Fibroblast of lung (primary cell): ENCODE measurements around the gene ARF1. TPM values are rescaled to one million over a fixed set of nuclear protein-coding genes. Genes with fewer than 3 reads are reported as not detected.
A peak's percentile ranks its signal among the peaks of the same experiment; 100 is the strongest.
"Not testable (repeated sequence)": the region's sequence is repeated elsewhere in the genome, so short reads cannot be mapped to it uniquely, and the experiment has no call there.

ENCODE experiments used
- DNase-seq, 2 donors: peaks; one replicate each; pipeline versions ENCODE4 v3.0.0 to v3.0.0-alpha.2; 2010; ENCODE audit warnings: low read depth in 2 of 2
- H2AFZ ChIP-seq: 2 replicates; pipeline ENCODE4 v1.5.1; 2012; ENCODE audit warnings: low read length, control low read depth, inconsistent platforms
- H3K27ac ChIP-seq: 2 replicates; pipeline ENCODE4 v1.5.1; 2011; ENCODE audit warnings: low read length, control low read depth; ENCODE audit not compliant: insufficient read depth
- H3K27me3 ChIP-seq: 2 replicates; pipeline ENCODE4 v1.5.1; 2011; ENCODE audit warnings: mild to moderate bottlenecking, low read length; ENCODE audit not compliant: control insufficient read depth, insufficient read depth
- H3K36me3 ChIP-seq: 2 replicates; pipeline ENCODE4 v1.5.1; 2011; ENCODE audit warnings: low read length; ENCODE audit not compliant: control insufficient read depth, insufficient read depth
- H3K4me1 ChIP-seq: 2 replicates; pipeline ENCODE4 v1.5.1; 2011; ENCODE audit warnings: low read length; ENCODE audit not compliant: control insufficient read depth, insufficient read depth; ENCODE audit errors: extremely low read depth
- H3K4me2 ChIP-seq: 2 replicates; pipeline ENCODE4 v1.5.1; 2011; ENCODE audit warnings: low read length, control low read depth; ENCODE audit not compliant: insufficient read depth; ENCODE audit errors: extremely low read depth
- H3K4me3 ChIP-seq, 4 experiments: fragments of 200-600 bp in 1 of 4; sonication (generic) in 1 of 4; replicated peaks in 1 of 4; 2 replicates each; pipeline ENCODE4 v1.5.1; 2011 to 2016; ENCODE audit warnings: low read length in 4 of 4, low read depth in 3 of 4, mild to moderate bottlenecking in 3 of 4, control low read depth in 2 of 4, inconsistent platforms in 1 of 4, mixed read lengths in 1 of 4; ENCODE audit not compliant: insufficient read depth in 1 of 4; ENCODE audit errors: control extremely low read depth in 1 of 4
- H3K79me2 ChIP-seq: 2 replicates; pipeline ENCODE4 v1.5.1; 2012; ENCODE audit warnings: mild to moderate bottlenecking, low read length, inconsistent platforms; ENCODE audit not compliant: control insufficient read depth, insufficient read depth
- H3K9ac ChIP-seq: 2 replicates; pipeline ENCODE4 v1.5.1; 2011; ENCODE audit warnings: mild to moderate bottlenecking, low read length, control low read depth; ENCODE audit not compliant: insufficient read depth
- H3K9me3 ChIP-seq: 2 replicates; pipeline ENCODE4 v1.5.1; 2012; ENCODE audit warnings: low read depth, low read length; ENCODE audit not compliant: control insufficient read depth, insufficient read depth
- H4K20me1 ChIP-seq: 2 replicates; pipeline ENCODE4 v1.5.1; 2011; ENCODE audit warnings: low read length; ENCODE audit not compliant: control insufficient read depth, insufficient read depth; ENCODE audit errors: extremely low read depth
- EZH2 ChIP-seq: IDR thresholded peaks from 2 replicates; pipeline ENCODE4 v1.5.1; 2012; ENCODE audit warnings: low read length, control low read depth, mild to moderate bottlenecking; ENCODE audit errors: missing control alignments
- polyA plus RNA-seq, 2 donors: library from polyadenylated mRNA; depleted of rRNA in 1 of 2; stranded (reverse) in 1 of 2; unstranded in 1 of 2; fragments of >200 nt; gene quantifications; 2 replicates each; pipeline ENCODE4 v1.2.1, GENCODE V29; 2011 to 2012; ENCODE audit warnings: missing spikeins in 1 of 2
- total RNA-seq: library from RNA; depleted of rRNA; stranded (reverse); fragments of >200 nt; gene quantifications from 2 replicates; pipeline ENCODE4 v1.2.1, GENCODE V29; 2014
- TF ChIP-seq, protein P1 (sequence below), 2 donors: IDR thresholded peaks in 1 of 2; conservative IDR thresholded peaks in 1 of 2; 1 replicate in 1 of 2; 2 replicates in 1 of 2; pipeline ENCODE4 v1.5.1; 2011 to 2012; ENCODE audit warnings: low read length in 2 of 2, control low read depth in 1 of 2, inconsistent platforms in 1 of 2, low read depth in 1 of 2, mild to moderate bottlenecking in 1 of 2

The ARF1 gene
- total and polyA plus RNA-seq, 2 donors (not counting 1 experiment from before 2014, with no cell fraction given) = 261 to 546 TPM

GRCh38 chr1:228110556-228110955, 28.0 kb downstream of the ARF1 start:
- Histone ChIP-seq H3K79me2 (peaks cover 13% of the 10 kb centered on the region), H2AFZ (no peak overlapping the region), H3K4me1 (no peaks in the 10 kb centered on the region), H3K27me3 (no peaks in the 10 kb centered on the region), H3K27ac (no peak overlapping the region), H3K36me3 (peaks cover 7% of the 10 kb centered on the region), H3K4me2 (no peak overlapping the region), H3K4me3 (peak overlapping the region in 1 of 4 experiments; percentile 98), H3K9ac (no peak overlapping the region), H3K9me3 (no peaks in the 10 kb centered on the region), H4K20me1 (no peaks in the 10 kb centered on the region)
- DNase-seq = no peak
- TF ChIP-seq EZH2 = no peak
- TF ChIP-seq, protein P1, sequence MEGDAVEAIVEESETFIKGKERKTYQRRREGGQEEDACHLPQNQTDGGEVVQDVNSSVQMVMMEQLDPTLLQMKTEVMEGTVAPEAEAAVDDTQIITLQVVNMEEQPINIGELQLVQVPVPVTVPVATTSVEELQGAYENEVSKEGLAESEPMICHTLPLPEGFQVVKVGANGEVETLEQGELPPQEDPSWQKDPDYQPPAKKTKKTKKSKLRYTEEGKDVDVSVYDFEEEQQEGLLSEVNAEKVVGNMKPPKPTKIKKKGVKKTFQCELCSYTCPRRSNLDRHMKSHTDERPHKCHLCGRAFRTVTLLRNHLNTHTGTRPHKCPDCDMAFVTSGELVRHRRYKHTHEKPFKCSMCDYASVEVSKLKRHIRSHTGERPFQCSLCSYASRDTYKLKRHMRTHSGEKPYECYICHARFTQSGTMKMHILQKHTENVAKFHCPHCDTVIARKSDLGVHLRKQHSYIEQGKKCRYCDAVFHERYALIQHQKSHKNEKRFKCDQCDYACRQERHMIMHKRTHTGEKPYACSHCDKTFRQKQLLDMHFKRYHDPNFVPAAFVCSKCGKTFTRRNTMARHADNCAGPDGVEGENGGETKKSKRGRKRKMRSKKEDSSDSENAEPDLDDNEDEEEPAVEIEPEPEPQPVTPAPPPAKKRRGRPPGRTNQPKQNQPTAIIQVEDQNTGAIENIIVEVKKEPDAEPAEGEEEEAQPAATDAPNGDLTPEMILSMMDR (conservative IDR thresholded peaks at IDR 0.05 in 1 of 2, IDR thresholded peaks at IDR 0.05 in 1 of 2; ENCODE audit: low read depth in 1 of 2, low read length in 2 of 2) = no peak

- H3K4me2 ChIP-seq, DNase-seq, H2AFZ ChIP-seq, H3K36me3 ChIP-seq, H3K4me3 ChIP-seq, H3K27ac ChIP-seq, H3K9ac ChIP-seq, H4K20me1 ChIP-seq, H3K27me3 ChIP-seq, H3K4me1 ChIP-seq, H3K9me3 ChIP-seq: not testable (repeated sequence)
- peaks cover 13% of the 10 kb centered on the region for H3K79me2 ChIP-seq
These were observed 28.8 kb downstream of the ARF1 start for GRCh38 chr1:228111315-228111714.

DNA sequence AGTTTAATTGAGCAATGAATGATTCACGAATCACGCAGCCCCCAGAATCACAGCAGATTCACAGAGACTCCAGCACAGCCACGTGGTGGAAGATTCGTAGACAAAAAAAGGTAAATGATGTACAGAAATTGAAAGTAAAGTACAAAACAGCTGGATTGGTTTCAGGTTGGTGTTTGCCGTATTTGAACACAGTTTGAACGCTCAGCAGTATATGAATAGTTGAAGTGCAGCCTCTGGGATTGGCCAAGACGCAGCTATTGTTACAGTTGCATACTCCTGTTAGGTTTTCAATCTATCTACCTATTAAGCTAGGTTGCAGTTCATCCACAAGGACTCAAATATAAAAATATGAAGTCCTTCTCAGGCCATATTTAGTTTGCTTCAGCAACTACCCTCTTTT, 29.7 kb downstream of the ARF1 start:
- DNase-seq = no peak
- H3K4me1 ChIP-seq = no peaks in the 10 kb centered on the region
- peaks cover 2% of the 10 kb centered on the region for H3K36me3 ChIP-seq
- H3K4me2 ChIP-seq = no peak overlapping the region
- H3K4me3 ChIP-seq = no peak overlapping the region
- no peak overlapping the region for H3K9ac ChIP-seq
- H3K27ac ChIP-seq = no peak overlapping the region
- H4K20me1 ChIP-seq = no peaks in the 10 kb centered on the region
- no peak overlapping the region for H2AFZ ChIP-seq
- H3K79me2 ChIP-seq = peaks cover 13% of the 10 kb centered on the region
- H3K9me3 ChIP-seq = no peaks in the 10 kb centered on the region
- TF ChIP-seq EZH2 = no peak
- no peaks in the 10 kb centered on the region for H3K27me3 ChIP-seq

- H3K27ac ChIP-seq = no peak overlapping the region
- H3K9me3 ChIP-seq = no peaks in the 10 kb centered on the region
- H3K4me1 ChIP-seq = no peaks in the 10 kb centered on the region
- no peak overlapping the region for H3K4me3 ChIP-seq
- peaks cover 13% of the 10 kb centered on the region for H3K79me2 ChIP-seq
- H4K20me1 ChIP-seq = no peaks in the 10 kb centered on the region
- H3K9ac ChIP-seq = no peak overlapping the region
- no peak overlapping the region for H3K4me2 ChIP-seq
- no peaks in the 10 kb centered on the region for H3K36me3 ChIP-seq
- TF ChIP-seq, protein P1 (conservative IDR thresholded peaks at IDR 0.05 in 1 of 2, IDR thresholded peaks at IDR 0.05 in 1 of 2; ENCODE audit: low read depth in 1 of 2, low read length in 2 of 2) = no peak
- no peak for TF ChIP-seq EZH2
- H3K27me3 ChIP-seq = no peaks in the 10 kb centered on the region
- DNase-seq = no peak
- H2AFZ ChIP-seq = no peak overlapping the region
These were observed 30.1 kb downstream of the ARF1 start for GRCh38 chr1:228112617-228113016.
